Uterus (tissue), 2 donors: Measurements from ENCODE around the gene PAWR.

Source experiments
- POLR2A ChIP-seq, 2 donors: fragments of 450-650 bp; IDR thresholded peaks; one replicate each; pipeline ENCODE4 v1.6.1; 2016; ENCODE audit warnings: antibody characterized with exemption in 2 of 2, mild to moderate bottlenecking in 1 of 2, moderate library complexity in 1 of 2
- TF ChIP-seq, protein P1 (sequence below), 4 experiments: fragments of 200-600 bp in 2 of 4; fragments of 450-650 bp in 2 of 4; sonication (generic) in 2 of 4; IDR thresholded peaks; one replicate each; pipeline ENCODE4 v1.5.1; 2016 to 2019; ENCODE audit warnings: antibody characterized with exemption in 4 of 4, mild to moderate bottlenecking in 2 of 4, moderate library complexity in 1 of 4

DNA sequence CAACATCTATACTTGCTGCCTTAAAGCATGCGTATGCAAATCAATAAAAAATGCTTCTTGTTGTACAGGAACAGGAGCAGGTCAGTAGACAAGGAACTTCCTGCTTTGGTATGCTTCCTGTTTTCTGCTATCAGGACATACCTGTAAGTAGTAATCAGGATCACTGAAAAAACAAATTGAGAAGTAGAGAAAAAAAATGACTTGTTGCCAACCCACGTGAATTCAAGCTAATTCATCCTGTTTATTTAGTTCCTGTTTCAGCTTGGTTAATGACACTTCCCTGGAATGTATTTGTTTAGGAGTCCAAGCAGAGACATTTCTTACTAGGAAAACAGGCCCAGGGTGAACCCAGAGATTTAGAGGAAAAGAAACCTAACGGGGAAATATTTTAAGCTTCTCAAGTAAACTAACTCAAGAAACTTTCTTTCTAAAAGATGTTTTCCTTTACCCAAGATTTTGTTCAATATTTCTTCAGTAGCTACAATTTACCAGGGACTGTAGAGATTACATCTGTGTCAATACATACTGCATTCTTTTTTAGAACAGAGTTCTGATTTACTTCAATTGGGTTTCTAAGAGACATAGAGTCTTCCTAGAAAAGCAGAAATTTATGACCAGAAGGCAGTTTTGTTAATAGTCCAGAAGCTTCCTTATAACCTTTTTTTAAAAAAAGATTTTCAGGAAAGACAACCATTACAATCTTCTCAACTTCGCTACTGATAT lies 124.2 kb downstream of the PAWR start:
- TF ChIP-seq POLR2A (IDR thresholded peaks at IDR 0.05) = no peak
- TF ChIP-seq, protein P1, sequence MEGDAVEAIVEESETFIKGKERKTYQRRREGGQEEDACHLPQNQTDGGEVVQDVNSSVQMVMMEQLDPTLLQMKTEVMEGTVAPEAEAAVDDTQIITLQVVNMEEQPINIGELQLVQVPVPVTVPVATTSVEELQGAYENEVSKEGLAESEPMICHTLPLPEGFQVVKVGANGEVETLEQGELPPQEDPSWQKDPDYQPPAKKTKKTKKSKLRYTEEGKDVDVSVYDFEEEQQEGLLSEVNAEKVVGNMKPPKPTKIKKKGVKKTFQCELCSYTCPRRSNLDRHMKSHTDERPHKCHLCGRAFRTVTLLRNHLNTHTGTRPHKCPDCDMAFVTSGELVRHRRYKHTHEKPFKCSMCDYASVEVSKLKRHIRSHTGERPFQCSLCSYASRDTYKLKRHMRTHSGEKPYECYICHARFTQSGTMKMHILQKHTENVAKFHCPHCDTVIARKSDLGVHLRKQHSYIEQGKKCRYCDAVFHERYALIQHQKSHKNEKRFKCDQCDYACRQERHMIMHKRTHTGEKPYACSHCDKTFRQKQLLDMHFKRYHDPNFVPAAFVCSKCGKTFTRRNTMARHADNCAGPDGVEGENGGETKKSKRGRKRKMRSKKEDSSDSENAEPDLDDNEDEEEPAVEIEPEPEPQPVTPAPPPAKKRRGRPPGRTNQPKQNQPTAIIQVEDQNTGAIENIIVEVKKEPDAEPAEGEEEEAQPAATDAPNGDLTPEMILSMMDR (IDR thresholded peaks at IDR 0.05) = no peak
